Left colon (tissue), 2 donors: Measurements from ENCODE around the gene TACR2. TPM values are rescaled to one million over a fixed set of nuclear protein-coding genes. Genes with fewer than 3 reads are reported as not detected.

Experiments
- ATAC-seq: fragments of 200-7000 bp; cut with Tn5 transposase; one replicate; pipeline ENCODE4 v1.9.1; 2020; ENCODE audit warnings: mild to moderate bottlenecking, moderate library complexity
- DNase-seq, 2 donors: peaks; one replicate each; pipeline ENCODE4 v3.0.0-alpha.2; 2020
- intact Hi-C, 2 donors: fragments of 100-400 bp; cut with DNase I in 1 of 2; cut with micrococcal nuclease in 1 of 2; formaldehyde crosslinking; loops; one replicate each; pipeline versions ENCODE4 v1.11.2 to v1.14.0; 2022; cut with DNase I, micrococcal nuclease
- total RNA-seq, 2 donors: library from RNA; stranded (reverse); fragmentation: NEBNext Ultra II Directional; extraction: Animal tissue kit (Norgen Biotek cat#: 25700); gene quantifications; one replicate each; pipeline ENCODE4 v1.2.1, GENCODE V29; 2021
- donor health status: DM: no; HTN: no; CAD: no.
- donor health status: DM: yes; HTN: yes; CAD: no.

Gene TACR2
- total RNA-seq, 2 donors from 2014 or later, result 0.61 to 26.8 TPM

GRCh38 chr10:69409176-69409495 is 7.6 kb downstream of the TACR2 start:
- DNase-seq (no peak), ATAC-seq (no peak)
- intact Hi-C loops, result no loop called here

- peak; percentile 94 to 99 for DNase-seq
- intact Hi-C loops, result no loop called here
- peak; percentile 83 for ATAC-seq
Observed at GRCh38 chr10:69408318-69409175, 8.2 kb downstream of the TACR2 start.

GRCh38 chr10:69407621-69408301 is 9.0 kb downstream of the TACR2 start:
- ATAC-seq, result peak; percentile 8
- no peak for DNase-seq
- intact Hi-C loops, result no loop called here

- intact Hi-C loops, result no loop called here
- ATAC-seq, result no peak
Observed at GRCh38 chr10:69406816-69407580, 9.7 kb downstream of the TACR2 start.

GRCh38 chr10:69406302-69406811 is 10.4 kb downstream of the TACR2 start:
- DNase-seq (no peak), ATAC-seq (peak; percentile 27)
- intact Hi-C loops, result no loop called here

More at GRCh38 chr10:69406816-69407580, 9.7 kb downstream of the TACR2 start:
- no peak for DNase-seq

GRCh38 chr10:69405221-69405620 is 11.5 kb downstream of the TACR2 start:
- ATAC-seq (no peak), DNase-seq (no peak)
- intact Hi-C loops, result no loop called here

GRCh38 chr10:69404786-69405185 is 11.9 kb downstream of the TACR2 start:
- ATAC-seq, result no peak
- intact Hi-C loops, result no loop called here
- DNase-seq, result no peak

GRCh38 chr10:69403519-69403918 is 13.2 kb downstream of the TACR2 start:
- no peak for ATAC-seq
- intact Hi-C loops, result no loop called here
- no peak for DNase-seq

- no peak for ATAC-seq
- DNase-seq, result no peak
- intact Hi-C loops, result no loop called here
Observed at GRCh38 chr10:69403066-69403465, 13.7 kb downstream of the TACR2 start.

- ATAC-seq (no peak), DNase-seq (no peak)
- intact Hi-C loops, result no loop called here
Observed at GRCh38 chr10:69402386-69402785, 14.3 kb downstream of the TACR2 start.

GRCh38 chr10:69401416-69401815 is 15.3 kb downstream of the TACR2 start:
- intact Hi-C loops, result no loop called here
- no peak for ATAC-seq
- no peak for DNase-seq

- ATAC-seq (no peak), DNase-seq (no peak)
- intact Hi-C loops, result no loop called here
Observed at GRCh38 chr10:69400936-69401335, 15.8 kb downstream of the TACR2 start.

GRCh38 chr10:69398466-69398865 is 18.3 kb downstream of the TACR2 start:
- DNase-seq (no peak), ATAC-seq (no peak)
- intact Hi-C loops, result no loop called here

GRCh38 chr10:69397972-69398371 is 18.7 kb downstream of the TACR2 start:
- intact Hi-C loops, result no loop called here
- ATAC-seq, result no peak
- no peak for DNase-seq

- DNase-seq (no peak), ATAC-seq (no peak)
- intact Hi-C loops, result loop anchor here (5.0 kb wide), 1 partner anchor 157 kb away; no protein-coding TSS in a partner anchor
Observed at GRCh38 chr10:69394020-69394419, 22.7 kb downstream of the TACR2 start.

- intact Hi-C loops, result loop anchor here (5.0 kb wide), 1 partner anchor 155 kb away; no protein-coding TSS in a partner anchor
- DNase-seq (peak; percentile 80 to 85), ATAC-seq (peak; percentile 93)
Observed at GRCh38 chr10:69392481-69393000, 24.2 kb downstream of the TACR2 start.

GRCh38 chr10:69391158-69391557 is 25.6 kb downstream of the TACR2 start:
- intact Hi-C loops, result loop anchor here (5.0 kb wide), 1 partner anchor 154 kb away; no protein-coding TSS in a partner anchor
- no peak for DNase-seq
- no peak for ATAC-seq

- ATAC-seq (peak; percentile 62), DNase-seq (peak in 1 of 2 donors; percentile 45)
- intact Hi-C loops, result loop anchor here (5.0 to 10.0 kb wide), 2 partner anchors 65 to 153 kb away; no protein-coding TSS in a partner anchor
Observed at GRCh38 chr10:69389827-69390490, 26.8 kb downstream of the TACR2 start.
